GM12875 (cell line): ENCODE results near the gene RESF1.

Experiments
- H3K4me3 ChIP-seq: one replicate; pipeline ENCODE4 v1.5.1; 2011; ENCODE audit warnings: low read depth, low read length, control low read depth
- TF ChIP-seq, protein P1 (sequence below): IDR thresholded peaks from 2 replicates; pipeline ENCODE4 v1.5.1; 2011; ENCODE audit warnings: low read depth, mild to moderate bottlenecking, control low read depth, inconsistent platforms, low read length, moderate library complexity, borderline replicate concordance; ENCODE audit not compliant: insufficient read depth

RESF1 gene

DNA sequence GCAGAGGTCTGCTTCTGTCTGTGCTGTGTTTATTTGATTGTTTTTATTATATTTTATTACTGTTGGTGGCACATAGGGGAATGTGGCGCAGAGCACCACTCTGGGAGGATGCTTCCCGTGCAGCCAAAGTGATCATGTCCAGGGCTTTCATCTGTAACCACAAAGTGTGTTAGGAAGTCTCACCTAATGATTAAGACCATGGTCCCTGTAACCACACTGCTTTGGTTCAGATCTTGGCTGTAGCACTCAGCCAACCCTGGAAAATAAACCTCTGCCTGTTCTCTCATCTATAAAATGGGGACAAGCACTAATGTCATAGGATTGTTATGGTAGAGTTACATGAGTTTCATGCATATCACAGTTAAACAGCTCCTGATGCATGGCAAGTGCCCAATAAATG, 1.9 kb downstream of the RESF1 start:
- H3K4me3 ChIP-seq = peak overlapping the region; percentile 59
- TF ChIP-seq, protein P1, sequence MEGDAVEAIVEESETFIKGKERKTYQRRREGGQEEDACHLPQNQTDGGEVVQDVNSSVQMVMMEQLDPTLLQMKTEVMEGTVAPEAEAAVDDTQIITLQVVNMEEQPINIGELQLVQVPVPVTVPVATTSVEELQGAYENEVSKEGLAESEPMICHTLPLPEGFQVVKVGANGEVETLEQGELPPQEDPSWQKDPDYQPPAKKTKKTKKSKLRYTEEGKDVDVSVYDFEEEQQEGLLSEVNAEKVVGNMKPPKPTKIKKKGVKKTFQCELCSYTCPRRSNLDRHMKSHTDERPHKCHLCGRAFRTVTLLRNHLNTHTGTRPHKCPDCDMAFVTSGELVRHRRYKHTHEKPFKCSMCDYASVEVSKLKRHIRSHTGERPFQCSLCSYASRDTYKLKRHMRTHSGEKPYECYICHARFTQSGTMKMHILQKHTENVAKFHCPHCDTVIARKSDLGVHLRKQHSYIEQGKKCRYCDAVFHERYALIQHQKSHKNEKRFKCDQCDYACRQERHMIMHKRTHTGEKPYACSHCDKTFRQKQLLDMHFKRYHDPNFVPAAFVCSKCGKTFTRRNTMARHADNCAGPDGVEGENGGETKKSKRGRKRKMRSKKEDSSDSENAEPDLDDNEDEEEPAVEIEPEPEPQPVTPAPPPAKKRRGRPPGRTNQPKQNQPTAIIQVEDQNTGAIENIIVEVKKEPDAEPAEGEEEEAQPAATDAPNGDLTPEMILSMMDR = no peak

DNA sequence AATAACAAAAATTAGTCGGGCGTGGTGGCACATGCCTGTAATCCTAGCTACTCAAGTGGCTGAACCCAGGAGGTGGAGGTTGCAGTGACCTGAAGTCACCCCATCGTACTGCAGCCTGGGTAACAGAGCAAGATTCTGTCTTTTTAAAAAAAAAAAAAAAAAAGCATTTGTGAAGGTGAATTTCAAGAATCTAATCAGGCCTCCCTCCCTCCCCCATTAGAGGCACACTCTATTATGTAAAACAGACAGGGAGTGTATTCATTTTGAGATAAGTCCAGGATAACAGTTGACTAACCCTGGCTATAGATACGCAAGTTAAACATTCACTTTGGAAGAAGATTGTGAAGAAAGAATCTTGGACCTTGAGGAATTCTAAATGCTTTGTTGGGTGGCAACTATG, 2.9 kb downstream of the RESF1 start:
- TF ChIP-seq, protein P1 = no peak
- no peak overlapping the region for H3K4me3 ChIP-seq

DNA sequence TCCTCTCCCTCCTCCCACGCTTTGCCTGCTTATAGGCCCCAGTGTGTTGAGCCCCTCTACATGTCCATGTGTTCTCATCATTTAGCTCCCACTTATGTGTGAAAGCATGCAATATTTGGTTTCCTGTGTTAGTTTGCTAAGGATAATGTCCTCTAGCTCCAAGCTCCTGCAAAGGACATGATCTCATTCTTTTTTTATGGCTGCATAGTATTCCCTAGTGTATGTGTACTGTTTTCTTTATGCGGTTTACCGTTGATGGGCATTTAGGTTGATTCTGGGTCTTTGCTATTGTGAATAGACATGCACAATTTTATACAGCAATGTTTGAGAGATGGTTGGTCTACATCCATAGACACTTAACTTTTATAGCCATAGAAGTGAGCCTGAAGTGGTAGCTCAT, 5.1 kb downstream of the RESF1 start:
- TF ChIP-seq, protein P1 = no peak

GRCh38 chr12:31965090-31965489, 5.9 kb downstream of the RESF1 start:
- no peak overlapping the region for H3K4me3 ChIP-seq
- TF ChIP-seq, protein P1 = no peak

More for the DNA sequence above, 5.1 kb downstream of the RESF1 start:
- no peak overlapping the region for H3K4me3 ChIP-seq

DNA sequence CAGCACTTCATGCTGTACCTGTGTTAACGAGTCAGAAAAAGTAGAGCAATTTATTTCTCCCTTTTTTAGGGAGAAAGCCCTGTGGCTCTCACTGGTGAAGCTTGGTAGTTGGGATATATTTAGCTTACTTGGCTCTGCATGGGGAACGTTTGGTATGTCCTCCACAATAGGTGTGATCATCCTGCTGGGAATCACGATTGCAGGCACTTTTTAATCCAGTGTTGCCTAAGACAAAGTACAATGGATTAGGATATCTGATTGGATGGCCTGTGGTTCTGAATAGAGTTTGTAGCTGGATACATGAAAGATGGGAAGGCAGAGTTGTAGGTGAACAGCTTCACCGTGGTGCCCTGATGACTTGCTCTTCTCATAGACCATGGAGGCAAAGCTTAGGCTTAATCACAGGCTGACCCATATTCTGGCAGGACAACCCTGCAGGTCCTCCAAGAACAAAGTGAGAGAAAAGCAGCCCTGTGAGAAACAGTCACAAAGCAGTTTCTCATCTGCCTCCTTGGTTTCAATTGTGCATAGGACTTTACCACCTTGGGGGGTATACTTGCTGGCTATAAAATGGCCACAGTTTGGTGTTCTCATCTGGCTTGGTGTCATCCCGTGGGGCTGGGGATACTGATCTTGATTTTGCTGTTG, 7.5 kb downstream of the RESF1 start:
- no peak overlapping the region for H3K4me3 ChIP-seq
- TF ChIP-seq, protein P1 = no peak

- TF ChIP-seq, protein P1 = no peak
- H3K4me3 ChIP-seq = no peak overlapping the region
Measured at GRCh38 chr12:31967539-31967938, 8.3 kb downstream of the RESF1 start.

DNA sequence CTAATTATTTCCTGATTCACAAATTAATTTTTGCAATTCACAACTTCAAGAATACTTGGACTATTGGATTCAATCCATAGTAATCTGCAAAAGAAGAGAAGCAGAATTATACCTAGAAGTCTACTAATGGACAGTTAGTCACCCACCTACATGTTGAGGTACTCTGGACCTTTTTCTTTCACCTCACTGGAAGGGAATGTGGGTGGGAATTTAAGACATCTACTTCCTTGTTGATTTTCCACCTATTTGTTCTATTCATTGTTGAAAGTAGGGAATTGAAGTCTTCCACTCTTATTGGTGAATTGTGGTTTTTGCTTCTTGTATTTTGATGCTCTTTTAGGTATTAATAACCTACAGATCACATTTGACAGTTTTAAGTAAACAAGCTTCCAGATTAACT, 11.0 kb downstream of the RESF1 start:
- TF ChIP-seq, protein P1 = no peak
- H3K4me3 ChIP-seq = no peak overlapping the region
